ENCODE results near the gene ADORA1.
A peak's percentile ranks its signal among the peaks of the same experiment; 100 is the strongest.

DNA sequence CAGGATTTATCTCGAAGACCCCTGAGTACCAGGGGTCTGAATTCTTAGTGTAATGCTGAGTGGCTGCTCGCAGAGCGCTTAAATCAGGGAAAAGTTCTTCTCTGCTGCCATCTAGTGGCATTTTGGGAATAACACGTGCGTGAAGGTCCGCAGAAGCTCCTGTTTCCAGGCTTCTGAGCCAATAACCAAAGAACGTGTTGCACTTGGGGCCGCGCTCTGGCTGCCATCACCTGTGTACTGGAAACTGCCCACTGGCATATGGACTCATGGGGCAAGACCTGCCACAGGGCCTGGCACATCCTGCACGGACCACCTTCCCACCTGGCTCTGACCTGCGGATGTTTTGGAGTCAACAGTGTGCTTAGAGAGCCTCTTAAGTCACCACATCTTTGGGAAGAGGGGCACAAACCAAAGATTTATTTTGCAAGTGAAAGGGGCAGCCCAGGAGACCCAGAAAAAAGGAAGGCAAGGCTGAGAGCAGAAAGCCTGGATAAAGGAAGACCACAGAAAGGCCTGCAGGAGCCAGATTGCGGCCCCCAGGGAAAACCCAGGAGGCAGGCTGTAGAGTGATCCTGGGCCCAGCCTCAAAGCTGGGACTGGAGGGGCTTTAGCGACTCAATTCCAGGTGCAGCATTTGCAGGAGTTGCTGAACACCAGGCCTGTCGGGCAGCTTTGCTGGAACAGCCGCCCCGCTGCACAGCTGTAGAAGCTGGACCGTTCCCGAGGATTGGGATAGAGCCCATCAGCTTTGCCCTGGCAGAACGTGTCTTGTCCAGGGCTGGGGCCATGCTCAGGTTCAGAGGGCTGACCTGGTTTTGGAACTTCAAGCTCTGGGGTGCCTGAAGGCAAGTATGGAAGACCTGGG lies 89.0 kb downstream of the ADORA1 start:
- TF ChIP-seq, protein P1, sequence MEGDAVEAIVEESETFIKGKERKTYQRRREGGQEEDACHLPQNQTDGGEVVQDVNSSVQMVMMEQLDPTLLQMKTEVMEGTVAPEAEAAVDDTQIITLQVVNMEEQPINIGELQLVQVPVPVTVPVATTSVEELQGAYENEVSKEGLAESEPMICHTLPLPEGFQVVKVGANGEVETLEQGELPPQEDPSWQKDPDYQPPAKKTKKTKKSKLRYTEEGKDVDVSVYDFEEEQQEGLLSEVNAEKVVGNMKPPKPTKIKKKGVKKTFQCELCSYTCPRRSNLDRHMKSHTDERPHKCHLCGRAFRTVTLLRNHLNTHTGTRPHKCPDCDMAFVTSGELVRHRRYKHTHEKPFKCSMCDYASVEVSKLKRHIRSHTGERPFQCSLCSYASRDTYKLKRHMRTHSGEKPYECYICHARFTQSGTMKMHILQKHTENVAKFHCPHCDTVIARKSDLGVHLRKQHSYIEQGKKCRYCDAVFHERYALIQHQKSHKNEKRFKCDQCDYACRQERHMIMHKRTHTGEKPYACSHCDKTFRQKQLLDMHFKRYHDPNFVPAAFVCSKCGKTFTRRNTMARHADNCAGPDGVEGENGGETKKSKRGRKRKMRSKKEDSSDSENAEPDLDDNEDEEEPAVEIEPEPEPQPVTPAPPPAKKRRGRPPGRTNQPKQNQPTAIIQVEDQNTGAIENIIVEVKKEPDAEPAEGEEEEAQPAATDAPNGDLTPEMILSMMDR (conservative IDR thresholded peaks at IDR 0.05; ENCODE audit: low read depth, low read length) = peak; percentile 85
- TF ChIP-seq RFX5 (IDR thresholded peaks at IDR 0.05; ENCODE audit: low read depth, low read length) (no peak), FOS (IDR thresholded peaks at IDR 0.05; ENCODE audit: low read depth, low read length) (no peak), MAZ (IDR thresholded peaks at IDR 0.05; ENCODE audit: borderline replicate concordance, low read depth, low read length) (no peak), CEBPB (IDR thresholded peaks at IDR 0.05; ENCODE audit: low read depth, low read length) (no peak), POLR2A (IDR thresholded peaks at IDR 0.05; ENCODE audit: low read depth, low read length) (no peak), MXI1 (IDR thresholded peaks at IDR 0.05; ENCODE audit: borderline replicate concordance, low read depth, low read length) (no peak), SMC3 (IDR thresholded peaks at IDR 0.05; ENCODE audit: low read depth, low read length) (peak; percentile 94), MAFK (IDR thresholded peaks at IDR 0.05; ENCODE audit: low read depth, low read length) (no peak), BHLHE40 (IDR thresholded peaks at IDR 0.05; ENCODE audit: low read depth, low read length) (peak; percentile 14; the same call in 1 of the 2 replicates), RAD21 (IDR thresholded peaks at IDR 0.05; ENCODE audit: low read length) (peak; percentile 86)
- TF ChIP-seq, protein P2, sequence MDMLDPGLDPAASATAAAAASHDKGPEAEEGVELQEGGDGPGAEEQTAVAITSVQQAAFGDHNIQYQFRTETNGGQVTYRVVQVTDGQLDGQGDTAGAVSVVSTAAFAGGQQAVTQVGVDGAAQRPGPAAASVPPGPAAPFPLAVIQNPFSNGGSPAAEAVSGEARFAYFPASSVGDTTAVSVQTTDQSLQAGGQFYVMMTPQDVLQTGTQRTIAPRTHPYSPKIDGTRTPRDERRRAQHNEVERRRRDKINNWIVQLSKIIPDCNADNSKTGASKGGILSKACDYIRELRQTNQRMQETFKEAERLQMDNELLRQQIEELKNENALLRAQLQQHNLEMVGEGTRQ (IDR thresholded peaks at IDR 0.05; ENCODE audit: low read depth, low read length) = no peak
- TF ChIP-seq, protein P3, sequence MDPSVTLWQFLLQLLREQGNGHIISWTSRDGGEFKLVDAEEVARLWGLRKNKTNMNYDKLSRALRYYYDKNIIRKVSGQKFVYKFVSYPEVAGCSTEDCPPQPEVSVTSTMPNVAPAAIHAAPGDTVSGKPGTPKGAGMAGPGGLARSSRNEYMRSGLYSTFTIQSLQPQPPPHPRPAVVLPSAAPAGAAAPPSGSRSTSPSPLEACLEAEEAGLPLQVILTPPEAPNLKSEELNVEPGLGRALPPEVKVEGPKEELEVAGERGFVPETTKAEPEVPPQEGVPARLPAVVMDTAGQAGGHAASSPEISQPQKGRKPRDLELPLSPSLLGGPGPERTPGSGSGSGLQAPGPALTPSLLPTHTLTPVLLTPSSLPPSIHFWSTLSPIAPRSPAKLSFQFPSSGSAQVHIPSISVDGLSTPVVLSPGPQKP (IDR thresholded peaks at IDR 0.05; ENCODE audit: borderline replicate concordance, low read depth, low read length) = no peak

All from IMR-90 (cell line).